ENCODE results near the gene TMEM108.

DNA sequence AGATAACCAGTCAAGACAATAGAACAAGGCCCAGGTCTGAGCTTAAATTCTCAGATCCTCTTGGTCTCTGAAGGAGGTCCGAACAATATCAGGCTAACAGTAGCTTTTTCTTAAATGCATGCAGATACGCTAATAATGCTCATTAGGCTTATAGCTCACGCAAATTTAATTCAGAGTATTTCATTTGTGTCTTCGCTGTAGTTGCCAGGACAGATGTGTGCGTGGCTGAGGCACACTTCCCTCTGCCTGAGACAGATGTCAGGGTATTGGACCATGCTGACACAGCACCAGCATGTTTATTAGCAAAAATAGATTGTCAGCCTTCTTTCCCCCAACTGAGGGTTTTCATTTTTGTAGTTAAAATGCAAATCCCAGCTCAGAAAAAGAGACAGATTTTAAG lies 258.8 kb downstream of the TMEM108 start:
- TF ChIP-seq GFI1B (tag by site-specific recombination; IDR thresholded peaks at IDR 0.05) (no peak), ZNF658 (tag by site-specific recombination; IDR thresholded peaks at IDR 0.05) (no peak), ZFP37 (tag by site-specific recombination; IDR thresholded peaks at IDR 0.05) (no peak), ZNF391 (tag by site-specific recombination; IDR thresholded peaks at IDR 0.05; ENCODE audit: borderline replicate concordance, low read depth) (no peak)
- TF ChIP-seq, protein P1, sequence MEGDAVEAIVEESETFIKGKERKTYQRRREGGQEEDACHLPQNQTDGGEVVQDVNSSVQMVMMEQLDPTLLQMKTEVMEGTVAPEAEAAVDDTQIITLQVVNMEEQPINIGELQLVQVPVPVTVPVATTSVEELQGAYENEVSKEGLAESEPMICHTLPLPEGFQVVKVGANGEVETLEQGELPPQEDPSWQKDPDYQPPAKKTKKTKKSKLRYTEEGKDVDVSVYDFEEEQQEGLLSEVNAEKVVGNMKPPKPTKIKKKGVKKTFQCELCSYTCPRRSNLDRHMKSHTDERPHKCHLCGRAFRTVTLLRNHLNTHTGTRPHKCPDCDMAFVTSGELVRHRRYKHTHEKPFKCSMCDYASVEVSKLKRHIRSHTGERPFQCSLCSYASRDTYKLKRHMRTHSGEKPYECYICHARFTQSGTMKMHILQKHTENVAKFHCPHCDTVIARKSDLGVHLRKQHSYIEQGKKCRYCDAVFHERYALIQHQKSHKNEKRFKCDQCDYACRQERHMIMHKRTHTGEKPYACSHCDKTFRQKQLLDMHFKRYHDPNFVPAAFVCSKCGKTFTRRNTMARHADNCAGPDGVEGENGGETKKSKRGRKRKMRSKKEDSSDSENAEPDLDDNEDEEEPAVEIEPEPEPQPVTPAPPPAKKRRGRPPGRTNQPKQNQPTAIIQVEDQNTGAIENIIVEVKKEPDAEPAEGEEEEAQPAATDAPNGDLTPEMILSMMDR (tag by site-specific recombination; IDR thresholded peaks at IDR 0.05): no peak
- TF ChIP-seq, protein P2, sequence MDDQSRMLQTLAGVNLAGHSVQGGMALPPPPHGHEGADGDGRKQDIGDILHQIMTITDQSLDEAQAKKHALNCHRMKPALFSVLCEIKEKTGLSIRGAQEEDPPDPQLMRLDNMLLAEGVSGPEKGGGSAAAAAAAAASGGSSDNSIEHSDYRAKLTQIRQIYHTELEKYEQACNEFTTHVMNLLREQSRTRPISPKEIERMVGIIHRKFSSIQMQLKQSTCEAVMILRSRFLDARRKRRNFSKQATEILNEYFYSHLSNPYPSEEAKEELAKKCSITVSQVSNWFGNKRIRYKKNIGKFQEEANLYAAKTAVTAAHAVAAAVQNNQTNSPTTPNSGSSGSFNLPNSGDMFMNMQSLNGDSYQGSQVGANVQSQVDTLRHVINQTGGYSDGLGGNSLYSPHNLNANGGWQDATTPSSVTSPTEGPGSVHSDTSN (CRISPR knock-in tag; IDR thresholded peaks at IDR 0.05): no peak
- TF ChIP-seq, protein P3, sequence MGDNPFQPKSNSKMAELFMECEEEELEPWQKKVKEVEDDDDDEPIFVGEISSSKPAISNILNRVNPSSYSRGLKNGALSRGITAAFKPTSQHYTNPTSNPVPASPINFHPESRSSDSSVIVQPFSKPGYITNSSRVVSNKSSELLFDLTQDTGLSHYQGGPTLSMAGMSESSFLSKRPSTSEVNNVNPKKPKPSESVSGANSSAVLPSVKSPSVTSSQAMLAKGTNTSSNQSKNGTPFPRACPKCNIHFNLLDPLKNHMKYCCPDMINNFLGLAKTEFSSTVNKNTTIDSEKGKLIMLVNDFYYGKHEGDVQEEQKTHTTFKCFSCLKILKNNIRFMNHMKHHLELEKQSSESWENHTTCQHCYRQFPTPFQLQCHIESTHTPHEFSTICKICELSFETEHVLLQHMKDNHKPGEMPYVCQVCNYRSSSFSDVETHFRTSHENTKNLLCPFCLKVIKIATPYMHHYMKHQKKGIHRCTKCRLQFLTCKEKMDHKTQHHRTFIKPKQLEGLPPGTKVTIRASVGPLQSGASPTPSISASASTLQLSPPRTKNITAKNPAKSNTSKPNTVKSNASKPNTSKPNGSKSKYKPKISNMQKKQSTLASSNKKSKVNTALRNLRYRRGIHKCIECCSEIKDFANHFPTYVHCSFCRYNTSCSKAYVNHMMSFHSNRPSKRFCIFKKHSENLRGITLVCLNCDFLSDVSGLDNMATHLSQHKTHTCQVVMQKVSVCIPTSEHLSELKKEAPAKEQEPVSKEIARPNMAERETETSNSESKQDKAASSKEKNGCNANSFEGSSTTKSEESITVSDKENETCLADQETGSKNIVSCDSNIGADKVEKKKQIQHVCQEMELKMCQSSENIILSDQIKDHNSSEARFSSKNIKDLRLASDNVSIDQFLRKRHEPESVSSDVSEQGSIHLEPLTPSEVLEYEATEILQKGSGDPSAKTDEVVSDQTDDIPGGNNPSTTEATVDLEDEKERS (tag by site-specific recombination; IDR thresholded peaks at IDR 0.05): no peak

Data from HEK293 (cell line).